Measurements from ENCODE around the gene ERG.

Gene ERG

GRCh38 chr21:38388647-38389353, 109.5 kb downstream of the ERG start:
- Histone ChIP-seq H3K27ac (no peak overlapping the region), H3K9me3 (no peaks in the 10 kb centered on the region), H3K4me3 (no peak overlapping the region), H3K36me3 (peaks cover 11 to 16% (median 14%) of the 10 kb centered on the region in 3 donors), H3K27me3 (no peaks in the 10 kb centered on the region), H3K4me1 (peaks cover 0 to 12% (median 2%) of the 10 kb centered on the region in 4 donors)
- no peak for TF ChIP-seq CTCF (IDR thresholded peaks at IDR 0.05)
- DNase-seq = no peak
- intact Hi-C loops (cut with DNase I; ENCODE audit: low total_unique reads) = no loop called here

GRCh38 chr21:38388203-38388602, 110.1 kb downstream of the ERG start:
- intact Hi-C loops (cut with DNase I; ENCODE audit: low total_unique reads) = no loop called here
- H3K36me3 ChIP-seq = peaks cover 17 to 22% (median 20%) of the 10 kb centered on the region in 3 donors
- H3K4me3 ChIP-seq = no peak overlapping the region
- H3K9me3 ChIP-seq = no peaks in the 10 kb centered on the region
- peaks cover 0 to 12% (median 2%) of the 10 kb centered on the region in 4 donors for H3K4me1 ChIP-seq
- no peak for TF ChIP-seq CTCF (IDR thresholded peaks at IDR 0.05)
- H3K27me3 ChIP-seq = no peaks in the 10 kb centered on the region
- DNase-seq = no peak
- no peak overlapping the region for H3K27ac ChIP-seq

GRCh38 chr21:38386967-38387366, 111.3 kb downstream of the ERG start:
- Histone ChIP-seq H3K4me1 (peaks cover 0 to 12% (median 2%) of the 10 kb centered on the region in 4 donors), H3K4me3 (no peak overlapping the region), H3K9me3 (no peaks in the 10 kb centered on the region), H3K27me3 (no peaks in the 10 kb centered on the region), H3K27ac (no peak overlapping the region), H3K36me3 (peaks cover 17 to 29% (median 24%) of the 10 kb centered on the region in 3 donors)
- intact Hi-C loops (cut with DNase I; ENCODE audit: low total_unique reads) = no loop called here
- DNase-seq = no peak
- no peak for TF ChIP-seq CTCF (IDR thresholded peaks at IDR 0.05)

GRCh38 chr21:38385427-38386175, 112.7 kb downstream of the ERG start:
- no peaks in the 10 kb centered on the region for H3K9me3 ChIP-seq
- no peak overlapping the region for H3K4me3 ChIP-seq
- peaks cover 0 to 25% (median 2%) of the 10 kb centered on the region in 4 donors for H3K4me1 ChIP-seq
- intact Hi-C loops (cut with DNase I; ENCODE audit: low total_unique reads) = no loop called here
- H3K27ac ChIP-seq = no peak overlapping the region
- peaks cover 17 to 35% (median 18%) of the 10 kb centered on the region in 3 donors for H3K36me3 ChIP-seq
- DNase-seq = no peak
- no peak for TF ChIP-seq CTCF (IDR thresholded peaks at IDR 0.05)
- H3K27me3 ChIP-seq = no peaks in the 10 kb centered on the region

GRCh38 chr21:38384675-38385426, 113.4 kb downstream of the ERG start:
- Histone ChIP-seq H3K4me1 (peaks cover 0 to 32% (median 2%) of the 10 kb centered on the region in 4 donors), H3K4me3 (no peak overlapping the region), H3K36me3 (peaks cover 17 to 35% (median 18%) of the 10 kb centered on the region in 3 donors), H3K27me3 (no peaks in the 10 kb centered on the region), H3K27ac (no peak overlapping the region), H3K9me3 (no peaks in the 10 kb centered on the region)
- TF ChIP-seq CTCF (IDR thresholded peaks at IDR 0.05) = no peak
- no peak for DNase-seq
- intact Hi-C loops (cut with DNase I; ENCODE audit: low total_unique reads) = no loop called here

Measured in tibial artery (tissue), 4 donors.